ENCODE data around the gene PLD6. TPM values are rescaled to one million over a fixed set of nuclear protein-coding genes. Genes with fewer than 3 reads are reported as not detected.

PLD6 gene
- total and polyA plus RNA-seq, 2 experiments from 2014 or later: 0.65 to 1.0 TPM

GRCh38 chr17:17224137-17224536, 18.0 kb upstream of the PLD6 start:
- 80 to 84% methylated on average over 8 of the region's 8 CpGs for WGBS, 2 experiments (ENCODE audit: low coverage in 1 of 2, low lambda C conversion rate in 2 of 2, missing lambda C conversion rate in 2 of 2)
- Histone ChIP-seq H3K9me3 (ENCODE audit: low read depth) (no peaks in the 10 kb centered on the region), H3K36me3 (ENCODE audit: low read depth) (peaks cover 30% of the 10 kb centered on the region; the same call in 1 of the 2 replicates), H3K79me2 (ENCODE audit: insufficient read depth) (no peaks in the 10 kb centered on the region), H3K4me1 (ENCODE audit: insufficient read depth) (no peaks in the 10 kb centered on the region), H3K4me3 (no peak overlapping the region), H3K27ac (no peak overlapping the region), H3K27me3 (replicated peaks; ENCODE audit: insufficient read depth) (no peaks in the 10 kb centered on the region), H3K4me2 (ENCODE audit: unreplicated experiment) (no peak overlapping the region), H3K9ac (no peak overlapping the region), H2AFZ (no peak overlapping the region), H3F3A (ENCODE audit: insufficient read depth) (no peaks in the 10 kb centered on the region), H4K20me1 (ENCODE audit: insufficient read depth) (no peaks in the 10 kb centered on the region), H3K9me2 (ENCODE audit: insufficient read depth) (no peaks in the 10 kb centered on the region)
- DNase-seq: no peak
- TF ChIP-seq EZH2phosphoT487 (IDR thresholded peaks at IDR 0.05; ENCODE audit: insufficient read depth, low read depth): no peak
- no peak for TF ChIP-seq EZH2 (IDR thresholded peaks at IDR 0.05; ENCODE audit: insufficient read depth, poor library complexity, severe bottlenecking)
- in situ Hi-C loops (cut with MboI): no loop called here

GRCh38 chr17:17223736-17224135, 17.6 kb upstream of the PLD6 start:
- H3K4me1 ChIP-seq (ENCODE audit: insufficient read depth): no peaks in the 10 kb centered on the region
- H3K4me3 ChIP-seq: no peak overlapping the region
- no peak overlapping the region for H2AFZ ChIP-seq
- no peak overlapping the region for H3K9ac ChIP-seq
- H3F3A ChIP-seq (ENCODE audit: insufficient read depth): no peaks in the 10 kb centered on the region
- H4K20me1 ChIP-seq (ENCODE audit: insufficient read depth): no peaks in the 10 kb centered on the region
- no peaks in the 10 kb centered on the region for H3K9me2 ChIP-seq (ENCODE audit: insufficient read depth)
- no peak for DNase-seq
- no peak overlapping the region for H3K27ac ChIP-seq
- H3K4me2 ChIP-seq (ENCODE audit: unreplicated experiment): no peak overlapping the region
- 91 to 93% methylated on average over 16 of the region's 16 CpGs for WGBS, 2 experiments (ENCODE audit: low coverage in 1 of 2, low lambda C conversion rate in 2 of 2, missing lambda C conversion rate in 2 of 2)
- H3K9me3 ChIP-seq (ENCODE audit: low read depth): no peaks in the 10 kb centered on the region
- TF ChIP-seq EZH2 (IDR thresholded peaks at IDR 0.05; ENCODE audit: insufficient read depth, poor library complexity, severe bottlenecking): no peak
- TF ChIP-seq EZH2phosphoT487 (IDR thresholded peaks at IDR 0.05; ENCODE audit: insufficient read depth, low read depth): no peak
- H3K27me3 ChIP-seq (replicated peaks; ENCODE audit: insufficient read depth): no peaks in the 10 kb centered on the region
- no peaks in the 10 kb centered on the region for H3K79me2 ChIP-seq (ENCODE audit: insufficient read depth)
- in situ Hi-C loops (cut with MboI): no loop called here
- H3K36me3 ChIP-seq (ENCODE audit: low read depth): peaks cover 28% of the 10 kb centered on the region; the same call in 1 of the 2 replicates

GRCh38 chr17:17221329-17221728, 15.2 kb upstream of the PLD6 start:
- no peak overlapping the region for H3K4me2 ChIP-seq (ENCODE audit: unreplicated experiment)
- peaks cover 31% of the 10 kb centered on the region; the same call in 1 of the 2 replicates for H3K36me3 ChIP-seq (ENCODE audit: low read depth)
- no peaks in the 10 kb centered on the region for H3K4me1 ChIP-seq (ENCODE audit: insufficient read depth)
- no peaks in the 10 kb centered on the region for H3K9me3 ChIP-seq (ENCODE audit: low read depth)
- WGBS, 2 experiments (ENCODE audit: low coverage in 1 of 2, low lambda C conversion rate in 2 of 2, missing lambda C conversion rate in 2 of 2): 69 to 71% methylated on average over 22 of the region's 22 CpGs
- in situ Hi-C loops (cut with MboI): no loop called here
- H2AFZ ChIP-seq: no peak overlapping the region
- H3F3A ChIP-seq (ENCODE audit: insufficient read depth): no peaks in the 10 kb centered on the region
- TF ChIP-seq EZH2phosphoT487 (IDR thresholded peaks at IDR 0.05; ENCODE audit: insufficient read depth, low read depth) (no peak), EZH2 (IDR thresholded peaks at IDR 0.05; ENCODE audit: insufficient read depth, poor library complexity, severe bottlenecking) (no peak)
- no peak overlapping the region for H3K4me3 ChIP-seq
- no peak overlapping the region for H3K9ac ChIP-seq
- H3K79me2 ChIP-seq (ENCODE audit: insufficient read depth): no peaks in the 10 kb centered on the region
- DNase-seq: no peak
- H3K27ac ChIP-seq: no peak overlapping the region
- no peaks in the 10 kb centered on the region for H3K9me2 ChIP-seq (ENCODE audit: insufficient read depth)
- H4K20me1 ChIP-seq (ENCODE audit: insufficient read depth): no peaks in the 10 kb centered on the region
- no peaks in the 10 kb centered on the region for H3K27me3 ChIP-seq (replicated peaks; ENCODE audit: insufficient read depth)

- Histone ChIP-seq H3K9me3 (ENCODE audit: low read depth) (no peaks in the 10 kb centered on the region), H2AFZ (no peak overlapping the region), H3K4me3 (no peak overlapping the region), H3K9ac (no peak overlapping the region), H3K27ac (no peak overlapping the region), H3K4me2 (ENCODE audit: unreplicated experiment) (no peak overlapping the region), H3K9me2 (ENCODE audit: insufficient read depth) (no peaks in the 10 kb centered on the region), H3K36me3 (ENCODE audit: low read depth) (peaks cover 23% of the 10 kb centered on the region; the same call in 1 of the 2 replicates), H3K79me2 (ENCODE audit: insufficient read depth) (no peaks in the 10 kb centered on the region), H4K20me1 (ENCODE audit: insufficient read depth) (no peaks in the 10 kb centered on the region), H3K27me3 (replicated peaks; ENCODE audit: insufficient read depth) (no peaks in the 10 kb centered on the region), H3K4me1 (ENCODE audit: insufficient read depth) (no peaks in the 10 kb centered on the region), H3F3A (ENCODE audit: insufficient read depth) (no peaks in the 10 kb centered on the region)
- no peak for TF ChIP-seq EZH2 (IDR thresholded peaks at IDR 0.05; ENCODE audit: insufficient read depth, poor library complexity, severe bottlenecking)
- no peak for TF ChIP-seq EZH2phosphoT487 (IDR thresholded peaks at IDR 0.05; ENCODE audit: insufficient read depth, low read depth)
- in situ Hi-C loops (cut with MboI): no loop called here
- 89 to 93% methylated on average over 8 of the region's 8 CpGs for WGBS, 2 experiments (ENCODE audit: low coverage in 1 of 2, low lambda C conversion rate in 2 of 2, missing lambda C conversion rate in 2 of 2)
- no peak for DNase-seq
These were observed 14.4 kb upstream of the PLD6 start for GRCh38 chr17:17220529-17220928.

GRCh38 chr17:17217995-17218394, 11.9 kb upstream of the PLD6 start:
- H3K4me3 ChIP-seq: no peak overlapping the region
- H4K20me1 ChIP-seq (ENCODE audit: insufficient read depth): no peaks in the 10 kb centered on the region
- in situ Hi-C loops (cut with MboI): no loop called here
- H3K79me2 ChIP-seq (ENCODE audit: insufficient read depth): no peaks in the 10 kb centered on the region
- peaks cover 20% of the 10 kb centered on the region for H3K36me3 ChIP-seq (ENCODE audit: low read depth)
- TF ChIP-seq EZH2 (IDR thresholded peaks at IDR 0.05; ENCODE audit: insufficient read depth, poor library complexity, severe bottlenecking): no peak
- no peaks in the 10 kb centered on the region for H3K27me3 ChIP-seq (replicated peaks; ENCODE audit: insufficient read depth)
- H3K9me2 ChIP-seq (ENCODE audit: insufficient read depth): no peaks in the 10 kb centered on the region
- H3K4me2 ChIP-seq (ENCODE audit: unreplicated experiment): no peak overlapping the region
- no peak overlapping the region for H3K9ac ChIP-seq
- H3K27ac ChIP-seq: no peak overlapping the region
- no peaks in the 10 kb centered on the region for H3F3A ChIP-seq (ENCODE audit: insufficient read depth)
- H3K9me3 ChIP-seq (ENCODE audit: low read depth): no peaks in the 10 kb centered on the region
- no peak for DNase-seq
- 59 to 69% methylated on average over 3 of the region's 3 CpGs for WGBS, 2 experiments (ENCODE audit: low coverage in 1 of 2, low lambda C conversion rate in 2 of 2, missing lambda C conversion rate in 2 of 2)
- H2AFZ ChIP-seq: no peak overlapping the region
- H3K4me1 ChIP-seq (ENCODE audit: insufficient read depth): no peaks in the 10 kb centered on the region
